IPS DF 6.9 (cell line): ENCODE data around the gene SORCS2.
"Not testable (repeated sequence)": the region's sequence is repeated elsewhere in the genome, so short reads cannot be mapped to it uniquely, and the experiment has no call there.

ENCODE experiments used
- DNase-seq: peaks from one replicate; pipeline ENCODE4 v3.0.0-alpha.2; 2013; ENCODE audit warnings: low read depth, low spot score
- H3K27ac ChIP-seq: one replicate; pipeline ENCODE4 v1.5.1; 2013; ENCODE audit warnings: low read length, control low read depth
- H3K27me3 ChIP-seq: 2 replicates; pipeline ENCODE4 v1.6.1; 2013; ENCODE audit warnings: mild to moderate bottlenecking, low read length; ENCODE audit not compliant: control insufficient read depth, insufficient read depth
- H3K36me3 ChIP-seq: 2 replicates; pipeline ENCODE4 v1.6.1; 2013; ENCODE audit warnings: low read length; ENCODE audit not compliant: control insufficient read depth, insufficient read depth
- H3K4me1 ChIP-seq: 2 replicates; pipeline ENCODE4 v1.6.1; 2013; ENCODE audit warnings: low read length; ENCODE audit not compliant: control insufficient read depth, insufficient read depth
- H3K4me3 ChIP-seq: 2 replicates; pipeline ENCODE4 v1.5.1; 2013; ENCODE audit warnings: mild to moderate bottlenecking, low read length
- H3K9me3 ChIP-seq: 2 replicates; pipeline ENCODE4 v1.6.1; 2013; ENCODE audit warnings: low read length, inconsistent platforms; ENCODE audit not compliant: control insufficient read depth, insufficient read depth
- WGBS: extraction: QIAGEN DNeasy Blood & Tissue Kit; methylation state at CpG from one replicate; pipeline ENCODE4 v1.1.7; 2013; ENCODE audit warnings: mixed read lengths, missing lambda C conversion rate; ENCODE audit not compliant: insufficient read length, insufficient coverage; 5-methylcytosine and 5-hydroxymethylcytosine counted together

Gene SORCS2

DNA sequence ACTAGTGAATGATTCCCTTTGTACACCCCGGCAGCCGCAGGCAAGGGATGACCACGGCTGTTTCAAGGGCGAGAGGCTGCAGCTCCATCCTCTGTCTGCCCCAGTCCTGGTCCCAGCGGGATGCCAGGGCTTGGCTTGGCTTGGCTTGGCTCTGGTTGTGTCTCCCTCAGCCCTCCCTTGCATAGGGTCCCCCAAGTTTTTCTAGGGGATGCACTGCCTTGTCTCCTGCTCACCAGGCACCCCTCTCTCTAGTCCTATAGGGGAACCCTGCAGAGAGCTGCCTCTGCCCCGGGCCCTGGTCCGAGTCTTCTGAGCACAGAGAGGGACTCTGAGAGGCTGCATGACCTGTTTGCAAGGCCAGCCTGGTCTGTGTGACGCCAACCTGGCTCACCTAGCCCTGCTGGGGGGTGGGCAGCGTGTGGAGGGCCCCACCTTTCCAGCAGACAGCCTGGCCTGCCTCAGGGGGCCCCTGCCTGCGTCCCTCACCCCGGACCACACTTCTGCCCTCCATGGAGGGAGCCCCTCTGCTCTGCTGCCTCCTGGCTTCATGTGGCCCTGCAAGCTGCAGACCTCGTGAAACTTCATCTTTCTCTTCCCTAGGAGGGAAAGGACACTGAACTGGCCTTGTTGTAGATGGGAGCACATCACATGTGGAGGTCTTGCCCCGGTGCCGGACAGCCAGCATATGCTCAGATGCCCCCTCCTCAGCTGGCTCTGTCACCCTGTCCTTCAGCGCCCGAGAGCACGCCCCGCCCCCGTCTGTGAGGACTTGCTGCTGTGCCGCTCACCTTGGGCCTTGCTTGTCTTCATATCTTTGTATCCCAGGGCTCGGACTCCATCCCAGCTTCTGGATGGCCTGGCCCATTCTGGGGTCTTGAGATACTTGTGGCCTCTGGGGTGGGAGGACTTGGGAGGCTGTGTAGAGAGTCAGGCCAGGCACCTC is 16.4 kb downstream of the SORCS2 start:
- no peaks in the 10 kb centered on the region for H3K4me1 ChIP-seq
- no peak for DNase-seq
- no peaks in the 10 kb centered on the region for H3K36me3 ChIP-seq
- no peaks in the 10 kb centered on the region for H3K9me3 ChIP-seq
- H3K4me3 ChIP-seq: no peak overlapping the region
- no peaks in the 10 kb centered on the region for H3K27me3 ChIP-seq
- no CpG with 5 or more reads among the region's 21 CpGs for WGBS
- H3K27ac ChIP-seq: no peak overlapping the region

- Histone ChIP-seq H3K9me3 (no peaks in the 10 kb centered on the region), H3K27ac (no peak overlapping the region), H3K36me3 (no peaks in the 10 kb centered on the region), H3K4me1 (no peaks in the 10 kb centered on the region), H3K27me3 (no peaks in the 10 kb centered on the region), H3K4me3 (no peak overlapping the region)
- no peak for DNase-seq
- WGBS: no CpG with 5 or more reads among the region's 9 CpGs
These were observed 17.4 kb downstream of the SORCS2 start for GRCh38 chr4:7209699-7210098.

- Histone ChIP-seq H3K4me1 (no peaks in the 10 kb centered on the region), H3K27me3 (no peaks in the 10 kb centered on the region), H3K27ac (no peak overlapping the region), H3K4me3 (no peak overlapping the region), H3K36me3 (no peaks in the 10 kb centered on the region), H3K9me3 (no peaks in the 10 kb centered on the region)
- WGBS: no CpG with 5 or more reads among the region's 4 CpGs
- no peak for DNase-seq
These were observed 18.5 kb downstream of the SORCS2 start for GRCh38 chr4:7210824-7211223.

GRCh38 chr4:7212101-7212674 is 19.9 kb downstream of the SORCS2 start:
- no peak overlapping the region for H3K27ac ChIP-seq
- no peaks in the 10 kb centered on the region for H3K9me3 ChIP-seq
- H3K36me3 ChIP-seq: no peaks in the 10 kb centered on the region
- H3K27me3 ChIP-seq: no peaks in the 10 kb centered on the region
- WGBS: no CpG with 5 or more reads among the region's 6 CpGs
- no peaks in the 10 kb centered on the region for H3K4me1 ChIP-seq
- no peak overlapping the region for H3K4me3 ChIP-seq
- DNase-seq: no peak

DNA sequence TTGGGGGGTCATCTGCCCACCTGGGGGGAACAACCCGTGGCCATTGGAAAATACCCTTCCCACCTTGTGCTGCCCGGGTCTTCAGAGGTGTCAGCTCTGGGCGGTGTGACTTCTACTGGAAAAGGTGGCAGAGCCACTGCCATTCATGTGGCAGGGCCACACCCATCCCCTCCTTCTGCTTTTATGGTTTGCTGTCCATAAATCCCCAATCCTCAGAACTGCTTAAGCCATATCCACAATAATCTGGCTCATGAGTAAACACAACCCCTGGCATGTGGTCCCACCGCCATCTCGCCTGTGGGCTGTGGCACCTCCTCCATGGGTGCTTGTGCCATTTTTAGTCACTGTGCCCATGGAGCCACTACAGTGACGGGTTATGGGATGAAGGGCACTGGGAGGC is 20.6 kb downstream of the SORCS2 start:
- Histone ChIP-seq H3K4me1 (no peaks in the 10 kb centered on the region), H3K4me3 (no peak overlapping the region), H3K36me3 (no peaks in the 10 kb centered on the region), H3K27ac (no peak overlapping the region), H3K27me3 (no peaks in the 10 kb centered on the region), H3K9me3 (no peaks in the 10 kb centered on the region)
- DNase-seq: no peak
- no CpG with 5 or more reads among the region's 6 CpGs for WGBS

- Histone ChIP-seq H3K27ac (no peak overlapping the region), H3K27me3 (no peaks in the 10 kb centered on the region), H3K4me1 (no peaks in the 10 kb centered on the region), H3K4me3 (no peak overlapping the region), H3K36me3 (no peaks in the 10 kb centered on the region), H3K9me3 (no peaks in the 10 kb centered on the region)
- no CpG with 5 or more reads among the region's 2 CpGs for WGBS
- DNase-seq: no peak
These were observed 21.5 kb downstream of the SORCS2 start for GRCh38 chr4:7213807-7214206.

GRCh38 chr4:7214359-7214758 is 22.0 kb downstream of the SORCS2 start:
- Histone ChIP-seq H3K9me3 (no peaks in the 10 kb centered on the region), H3K4me1 (no peaks in the 10 kb centered on the region), H3K36me3 (no peaks in the 10 kb centered on the region), H3K4me3 (no peak overlapping the region), H3K27ac (no peak overlapping the region), H3K27me3 (no peaks in the 10 kb centered on the region)
- WGBS: no CpG with 5 or more reads among the region's 2 CpGs
- DNase-seq: no peak

- not testable (repeated sequence) for DNase-seq, H3K36me3 ChIP-seq, H3K4me3 ChIP-seq, H3K4me1 ChIP-seq, H3K27me3 ChIP-seq, H3K9me3 ChIP-seq, H3K27ac ChIP-seq
- WGBS: no CpG with 5 or more reads among the region's 29 CpGs
These were observed 22.8 kb downstream of the SORCS2 start for GRCh38 chr4:7215187-7215586.

DNA sequence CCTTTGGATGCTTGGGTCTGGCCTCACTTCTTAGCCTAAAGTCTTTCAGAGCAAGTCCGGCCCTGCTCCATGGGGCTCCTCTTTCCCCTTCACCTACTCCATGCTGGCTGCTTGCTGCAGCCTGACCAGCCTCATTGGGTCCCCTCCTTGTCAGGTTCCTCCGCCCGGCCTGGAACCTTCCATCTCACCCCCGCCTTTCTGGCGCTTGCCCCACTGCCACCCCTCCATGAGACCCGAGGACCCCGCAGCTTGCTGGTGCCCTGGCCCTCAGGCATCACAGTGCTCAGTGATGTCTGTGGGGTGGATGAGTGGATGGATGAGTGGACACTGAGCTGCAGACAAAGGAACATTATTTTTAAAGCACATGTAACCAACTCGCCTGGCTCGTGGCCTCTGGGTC is 24.7 kb downstream of the SORCS2 start:
- Histone ChIP-seq H3K4me1 (no peaks in the 10 kb centered on the region), H3K36me3 (no peaks in the 10 kb centered on the region), H3K27ac (no peak overlapping the region), H3K27me3 (no peaks in the 10 kb centered on the region), H3K9me3 (no peaks in the 10 kb centered on the region), H3K4me3 (no peak overlapping the region)
- DNase-seq: no peak
- no CpG with 5 or more reads among the region's 9 CpGs for WGBS

DNA sequence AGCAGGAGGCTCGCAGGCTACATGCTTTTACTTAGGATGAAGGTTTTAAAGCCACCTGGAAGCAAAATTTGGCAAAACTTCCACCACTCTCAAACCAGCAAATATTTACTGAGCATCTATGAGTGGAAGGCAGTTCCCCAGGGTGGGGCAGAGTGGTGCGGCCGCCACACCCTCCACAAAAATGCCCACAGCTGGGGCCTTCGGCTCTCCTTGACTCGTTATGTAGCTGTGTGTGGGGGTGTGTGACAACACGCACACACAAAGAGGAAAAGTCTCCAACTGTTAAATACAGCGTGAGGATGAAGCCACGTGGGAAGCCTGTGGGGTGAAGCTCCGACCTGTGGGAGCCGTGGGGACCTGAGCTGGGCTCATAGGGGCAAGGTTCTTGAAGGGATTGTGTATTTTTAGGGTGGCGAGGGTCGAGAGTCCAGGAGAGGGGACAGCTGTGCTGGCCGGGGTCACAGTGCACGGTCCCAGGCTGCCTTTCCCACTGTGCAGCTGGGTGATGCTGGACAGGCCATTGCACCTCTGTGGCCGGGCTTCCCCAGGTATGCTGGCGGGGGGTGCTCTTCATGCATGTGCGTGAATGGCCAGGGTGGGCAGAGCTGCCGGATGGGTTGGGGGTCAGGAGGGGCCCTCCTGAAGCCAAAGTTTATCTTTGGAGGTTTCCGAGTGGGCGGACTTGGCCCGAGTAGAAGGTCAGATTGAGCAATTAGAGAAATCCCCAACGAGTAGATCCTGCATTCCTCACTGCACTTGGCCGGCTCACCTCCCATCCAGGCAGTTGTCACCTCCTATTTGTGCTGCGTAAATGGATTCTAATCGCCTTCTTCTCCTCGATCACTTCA is 25.4 kb downstream of the SORCS2 start:
- no peak overlapping the region for H3K4me3 ChIP-seq
- H3K9me3 ChIP-seq: no peaks in the 10 kb centered on the region
- H3K4me1 ChIP-seq: no peaks in the 10 kb centered on the region
- H3K27ac ChIP-seq: no peak overlapping the region
- no CpG with 5 or more reads among the region's 26 CpGs for WGBS
- DNase-seq: no peak
- H3K27me3 ChIP-seq: no peaks in the 10 kb centered on the region
- no peaks in the 10 kb centered on the region for H3K36me3 ChIP-seq
